IPS-18c (cell line): ENCODE measurements around the gene HECW1.
A peak's percentile ranks its signal among the peaks of the same experiment; 100 is the strongest.
"Not testable (repeated sequence)": the region's sequence is repeated elsewhere in the genome, so short reads cannot be mapped to it uniquely, and the experiment has no call there.

Experiments
- H3K4me3 ChIP-seq: 2 replicates; pipeline ENCODE4 v1.7.0; 2013; ENCODE audit warnings: low read depth, mild to moderate bottlenecking, low read length, moderate library complexity; ENCODE audit not compliant: insufficient read depth
- H3K9me3 ChIP-seq: one replicate; pipeline ENCODE4 v1.6.1; 2013; ENCODE audit warnings: mild to moderate bottlenecking, low read length, moderate library complexity; ENCODE audit not compliant: control insufficient read depth, insufficient read depth

Gene HECW1

GRCh38 chr7:43557831-43558495, 445.5 kb downstream of the HECW1 start:
- Histone ChIP-seq H3K4me3 (no peak overlapping the region), H3K9me3 (no peaks in the 10 kb centered on the region)

GRCh38 chr7:43559171-43559945, 446.9 kb downstream of the HECW1 start:
- Histone ChIP-seq H3K4me3 (no peak overlapping the region), H3K9me3 (no peaks in the 10 kb centered on the region)

- Histone ChIP-seq H3K4me3 (no peak overlapping the region), H3K9me3 (no peaks in the 10 kb centered on the region)
Measured at GRCh38 chr7:43559946-43560335, 447.5 kb downstream of the HECW1 start.

GRCh38 chr7:43560742-43561330, 448.4 kb downstream of the HECW1 start:
- H3K9me3 ChIP-seq: no peaks in the 10 kb centered on the region

GRCh38 chr7:43562383-43562782, 449.9 kb downstream of the HECW1 start:
- no peaks in the 10 kb centered on the region for H3K9me3 ChIP-seq
- no peak overlapping the region for H3K4me3 ChIP-seq

More at GRCh38 chr7:43560742-43561330, 448.4 kb downstream of the HECW1 start:
- H3K4me3 ChIP-seq: no peak overlapping the region

GRCh38 chr7:43565786-43566185, 453.3 kb downstream of the HECW1 start:
- Histone ChIP-seq H3K4me3 (no peak overlapping the region), H3K9me3 (no peaks in the 10 kb centered on the region)

GRCh38 chr7:43568529-43568928, 456.1 kb downstream of the HECW1 start:
- H3K4me3 ChIP-seq: no peak overlapping the region
- H3K9me3 ChIP-seq: no peaks in the 10 kb centered on the region

- Histone ChIP-seq H3K9me3 (no peaks in the 10 kb centered on the region), H3K4me3 (no peak overlapping the region)
Measured at GRCh38 chr7:43569424-43569823, 457.0 kb downstream of the HECW1 start.

GRCh38 chr7:43570688-43571365, 458.4 kb downstream of the HECW1 start:
- no peak overlapping the region for H3K4me3 ChIP-seq

GRCh38 chr7:43572516-43573049, 460.1 kb downstream of the HECW1 start:
- Histone ChIP-seq H3K4me3 (no peak overlapping the region), H3K9me3 (no peaks in the 10 kb centered on the region)

More at GRCh38 chr7:43570688-43571365, 458.4 kb downstream of the HECW1 start:
- no peaks in the 10 kb centered on the region for H3K9me3 ChIP-seq

GRCh38 chr7:43573832-43574231, 461.4 kb downstream of the HECW1 start:
- H3K9me3 ChIP-seq, H3K4me3 ChIP-seq: not testable (repeated sequence)

GRCh38 chr7:43575506-43575905, 463.1 kb downstream of the HECW1 start:
- no peaks in the 10 kb centered on the region for H3K9me3 ChIP-seq
- H3K4me3 ChIP-seq: no peak overlapping the region

GRCh38 chr7:43576241-43576640, 463.8 kb downstream of the HECW1 start:
- no peak overlapping the region for H3K4me3 ChIP-seq
- H3K9me3 ChIP-seq: no peaks in the 10 kb centered on the region

GRCh38 chr7:43577485-43577951, 465.1 kb downstream of the HECW1 start:
- Histone ChIP-seq H3K4me3 (no peak overlapping the region), H3K9me3 (no peaks in the 10 kb centered on the region)

GRCh38 chr7:43582503-43583423, 470.3 kb downstream of the HECW1 start, which contains the start of gene STK17A:
Gene STK17A (plus strand): TSS chr7:43583108. CDS start chr7:43583244, 136 bp downstream.
- Histone ChIP-seq H3K4me3 (peak within 1 kb of the TSS; percentile 90), H3K9me3 (peaks cover 2% of the 10 kb centered on the region)

- Histone ChIP-seq H3K9me3 (peaks cover 2% of the 10 kb centered on the region), H3K4me3 (peak overlapping the region; percentile 90)
Measured at GRCh38 chr7:43583424-43584194, 471.2 kb downstream of the HECW1 start.
